ENCODE results near the gene METTL2B. TPM values are rescaled to one million over a fixed set of nuclear protein-coding genes. Genes with fewer than 3 reads are reported as not detected.

Gene METTL2B
- total RNA-seq, 1 experiment from 2014 or later: 44.3 TPM

DNA sequence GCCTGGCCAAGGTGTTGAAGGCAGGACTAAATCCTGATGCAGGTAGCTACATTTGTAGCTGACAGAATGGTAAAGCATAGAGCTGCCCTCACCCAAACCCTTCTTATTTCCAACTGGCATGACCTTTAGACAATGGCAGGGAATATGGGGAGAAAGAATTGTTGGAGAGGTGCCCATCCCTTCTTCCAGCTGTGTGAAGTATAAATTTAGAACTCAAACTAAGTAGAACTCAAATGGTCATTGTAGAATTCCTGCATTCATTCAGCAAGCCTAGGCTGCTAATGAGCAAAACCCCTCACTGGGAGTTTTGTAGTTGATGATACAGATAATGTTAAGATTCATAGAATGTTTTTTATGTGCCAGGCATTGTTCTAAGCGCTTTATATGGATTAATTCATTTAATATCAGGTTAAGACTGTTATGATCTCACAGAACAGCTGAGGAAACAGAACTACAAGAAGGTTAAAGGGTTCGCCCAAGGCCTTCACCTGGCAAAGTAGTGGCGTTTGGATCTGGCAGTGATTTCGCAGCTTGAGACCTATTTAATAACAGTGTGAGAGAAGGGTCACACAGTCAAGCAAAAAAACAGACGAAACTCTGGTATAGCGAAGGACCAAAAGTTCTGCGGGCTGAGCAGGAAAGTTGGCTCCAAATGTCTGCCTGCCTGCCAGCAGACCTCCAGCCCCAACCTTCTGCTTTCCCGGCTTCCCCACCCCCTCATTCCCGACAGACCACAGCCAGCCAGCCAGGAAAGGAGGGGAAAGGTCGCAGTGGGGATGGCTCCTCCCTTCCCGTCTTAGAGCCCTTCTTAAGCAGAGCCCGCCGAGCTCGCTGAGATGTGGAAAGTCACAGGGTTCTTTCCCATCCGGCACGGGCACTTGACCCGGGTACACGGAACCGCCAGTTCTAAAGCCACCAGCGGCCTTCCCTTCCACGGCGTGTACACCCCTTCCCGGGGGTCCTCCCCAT lies 22.4 kb upstream of the METTL2B start:
- no peak overlapping the region for H4K5ac ChIP-seq (ENCODE audit: insufficient read length, low read depth, low read length)
- no peaks in the 10 kb centered on the region for H4K20me1 ChIP-seq (ENCODE audit: control insufficient read depth, insufficient read depth, insufficient read length)
- no peak overlapping the region for H2BK20ac ChIP-seq (ENCODE audit: low read depth, low read length, poor library complexity, severe bottlenecking)
- no peak overlapping the region for H4K8ac ChIP-seq (replicated peaks; ENCODE audit: insufficient read length, low read depth, low read length)
- peaks cover 6% of the 10 kb centered on the region for H3K23me2 ChIP-seq (ENCODE audit: insufficient read length, low read depth, low read length, poor library complexity, severe bottlenecking)
- no peak overlapping the region for H3K18ac ChIP-seq (ENCODE audit: insufficient read length, low read depth, low read length)
- H3K4me3 Mint-ChIP-seq: peak overlapping the region; percentile 96 to 99
- H2BK12ac ChIP-seq (ENCODE audit: insufficient read length, low read depth, low read length): no peak overlapping the region
- no peak overlapping the region for H3K4ac ChIP-seq (ENCODE audit: low read depth, low read length)
- H3K9me3 ChIP-seq (ENCODE audit: control insufficient read depth, low read depth, low read length): no peaks in the 10 kb centered on the region
- no peak overlapping the region for H3K9ac ChIP-seq (ENCODE audit: extremely low read depth, insufficient read length, low read length)
- H3K4me2 ChIP-seq (ENCODE audit: insufficient read depth, insufficient read length, low read length): peak overlapping the region; percentile 78
- H3K27ac Mint-ChIP-seq: peak overlapping the region in 1 of 3 experiments; percentile 24; a peak in 1 of 7 replicates
- no peak overlapping the region for H2AK5ac ChIP-seq (ENCODE audit: insufficient read length, low read length)
- TF ChIP-seq, protein P1, sequence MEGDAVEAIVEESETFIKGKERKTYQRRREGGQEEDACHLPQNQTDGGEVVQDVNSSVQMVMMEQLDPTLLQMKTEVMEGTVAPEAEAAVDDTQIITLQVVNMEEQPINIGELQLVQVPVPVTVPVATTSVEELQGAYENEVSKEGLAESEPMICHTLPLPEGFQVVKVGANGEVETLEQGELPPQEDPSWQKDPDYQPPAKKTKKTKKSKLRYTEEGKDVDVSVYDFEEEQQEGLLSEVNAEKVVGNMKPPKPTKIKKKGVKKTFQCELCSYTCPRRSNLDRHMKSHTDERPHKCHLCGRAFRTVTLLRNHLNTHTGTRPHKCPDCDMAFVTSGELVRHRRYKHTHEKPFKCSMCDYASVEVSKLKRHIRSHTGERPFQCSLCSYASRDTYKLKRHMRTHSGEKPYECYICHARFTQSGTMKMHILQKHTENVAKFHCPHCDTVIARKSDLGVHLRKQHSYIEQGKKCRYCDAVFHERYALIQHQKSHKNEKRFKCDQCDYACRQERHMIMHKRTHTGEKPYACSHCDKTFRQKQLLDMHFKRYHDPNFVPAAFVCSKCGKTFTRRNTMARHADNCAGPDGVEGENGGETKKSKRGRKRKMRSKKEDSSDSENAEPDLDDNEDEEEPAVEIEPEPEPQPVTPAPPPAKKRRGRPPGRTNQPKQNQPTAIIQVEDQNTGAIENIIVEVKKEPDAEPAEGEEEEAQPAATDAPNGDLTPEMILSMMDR (conservative IDR thresholded peaks at IDR 0.05): no peak
- no peak overlapping the region for H3T11ph ChIP-seq (ENCODE audit: low read length)
- H3K4me1 Mint-ChIP-seq: peaks cover 41 to 59% of the 10 kb centered on the region in 2 experiments
- H3K36me3 Mint-ChIP-seq (ENCODE audit: insufficient read depth in 1 of 3, low read depth in 3 of 3): peaks cover 13 to 19% (median 18%) of the 10 kb centered on the region in 3 experiments
- no peak overlapping the region for H2BK120ac ChIP-seq (ENCODE audit: low read depth, low read length, poor library complexity, severe bottlenecking)
- no peak overlapping the region for H2AFZ ChIP-seq (ENCODE audit: low read length)
- H4K91ac ChIP-seq (ENCODE audit: insufficient read length, low read depth, low read length): no peak overlapping the region
- no peak overlapping the region for H3K27ac ChIP-seq (ENCODE audit: insufficient read length, low read depth, low read length)
- no CpG with 5 or more reads among the region's 23 CpGs for WGBS (ENCODE audit: extremely low coverage, insufficient read length, low lambda C conversion rate)
- H2BK5ac ChIP-seq (ENCODE audit: insufficient read length, low read length): no peak overlapping the region
- H3K27me3 Mint-ChIP-seq (ENCODE audit: low read depth): peaks cover 15% of the 10 kb centered on the region
- no peaks in the 10 kb centered on the region for H3K27me3 ChIP-seq (ENCODE audit: insufficient read depth, low read length)
- H3K23ac ChIP-seq (ENCODE audit: insufficient read length, low read depth, low read length): no peak overlapping the region
- no peaks in the 10 kb centered on the region for H3K9me3 Mint-ChIP-seq
- H3K79me2 ChIP-seq (ENCODE audit: insufficient read depth, low read length): peaks cover 6% of the 10 kb centered on the region; the same call in 1 of the 2 replicates
- no peaks in the 10 kb centered on the region for H3K79me1 ChIP-seq (ENCODE audit: insufficient read depth, low read depth, low read length, poor library complexity, severe bottlenecking)
- H2BK15ac ChIP-seq (ENCODE audit: low read depth, low read length): no peak overlapping the region
- H3K56ac ChIP-seq (ENCODE audit: insufficient read length, low read depth, low read length): no peak overlapping the region
- H3K14ac ChIP-seq (ENCODE audit: insufficient read depth, low read length): no peak overlapping the region
- peak; percentile 92 for DNase-seq
- no peaks in the 10 kb centered on the region for H3K4me1 ChIP-seq (ENCODE audit: insufficient read depth, low read length)

All from H9 (cell line).